Fibroblast of lung (primary cell): Measurements from ENCODE around the gene MEG3.

ENCODE experiments used
- CTCF ChIP-seq, 2 donors: IDR thresholded peaks in 1 of 2; conservative IDR thresholded peaks in 1 of 2; 1 replicate in 1 of 2; 2 replicates in 1 of 2; pipeline ENCODE4 v1.5.1; 2011 to 2012; ENCODE audit warnings: low read length in 2 of 2, control low read depth in 1 of 2, inconsistent platforms in 1 of 2, low read depth in 1 of 2, mild to moderate bottlenecking in 1 of 2
- EZH2 ChIP-seq: IDR thresholded peaks from 2 replicates; pipeline ENCODE4 v1.5.1; 2012; ENCODE audit warnings: low read length, control low read depth, mild to moderate bottlenecking; ENCODE audit errors: missing control alignments

- TF ChIP-seq CTCF (conservative IDR thresholded peaks at IDR 0.05 in 1 of 2, IDR thresholded peaks at IDR 0.05 in 1 of 2; ENCODE audit: low read depth in 1 of 2, low read length in 2 of 2): no peak
- TF ChIP-seq EZH2: no peak
Observed at GRCh38 chr14:100803226-100803625, 22.7 kb upstream of the MEG3 start.
